ENCODE data around the gene PIGH.

DNA sequence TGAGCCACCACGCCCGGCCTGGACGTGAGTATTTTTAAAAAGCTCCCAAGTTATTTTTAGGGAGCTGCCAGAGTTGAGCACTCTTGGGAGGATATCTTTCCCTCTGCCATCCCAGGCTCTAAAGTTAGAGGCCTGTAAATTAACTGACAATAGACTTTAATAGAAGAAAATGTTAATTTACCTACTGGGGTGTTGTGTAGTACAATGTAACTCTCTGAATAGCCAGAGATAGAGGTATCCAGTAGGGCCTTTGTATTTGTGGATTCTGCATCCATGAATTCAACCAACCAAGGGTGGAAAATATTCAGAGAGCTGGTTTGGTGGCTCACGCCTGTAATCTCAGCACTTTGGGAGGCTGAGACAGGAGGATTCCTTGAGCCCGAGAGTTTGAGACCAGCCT lies 7.6 kb upstream of the PIGH start:
- TF ChIP-seq EZH2 (IDR thresholded peaks at IDR 0.05; ENCODE audit: borderline replicate concordance, control insufficient read depth, low read depth, low read length) (no peak), RAD21 (IDR thresholded peaks at IDR 0.05; ENCODE audit: insufficient read depth, low read depth, low read length) (no peak), EGR1 (IDR thresholded peaks at IDR 0.05; ENCODE audit: borderline replicate concordance in 1 of 2, low read depth in 2 of 2, low read length in 2 of 2) (no peak), ESRRA (IDR thresholded peaks at IDR 0.05; ENCODE audit: low read length) (no peak)
